Loucy (cell line): ENCODE data around the gene ZBTB48.

ENCODE experiments used
- H2AFZ ChIP-seq: fragments of 200-600 bp; sonication (generic); 2 replicates; pipeline ENCODE4 v1.6.0; 2016; ENCODE audit warnings: antibody characterized with exemption, mild to moderate bottlenecking, low read length, moderate library complexity
- H3F3A ChIP-seq: fragments of 200-600 bp; 2 replicates; pipeline ENCODE4 v1.6.0; 2016; ENCODE audit warnings: antibody characterized with exemption, low read depth, mild to moderate bottlenecking
- H3K27me3 ChIP-seq: fragments of 200-600 bp; sonication (generic); 2 replicates; pipeline ENCODE4 v1.6.1; 2014; ENCODE audit warnings: low read length, mild to moderate bottlenecking; ENCODE audit not compliant: insufficient read depth, poor library complexity, severe bottlenecking
- H3K36me3 ChIP-seq: fragments of 200-600 bp; sonication (generic); 2 replicates; pipeline ENCODE4 v1.6.1; 2016; ENCODE audit warnings: low read length; ENCODE audit not compliant: insufficient read depth
- H3K4me1 ChIP-seq: fragments of 200-600 bp; sonication (generic); 2 replicates; pipeline ENCODE4 v1.5.1; 2014; ENCODE audit warnings: low read length, mild to moderate bottlenecking; ENCODE audit not compliant: insufficient read depth, poor library complexity, severe bottlenecking
- H3K4me2 ChIP-seq: fragments of 200-600 bp; sonication (generic); 2 replicates; pipeline ENCODE4 v1.6.0; 2014; ENCODE audit warnings: antibody characterized with exemption, low read length, low read depth, mild to moderate bottlenecking; ENCODE audit not compliant: poor library complexity, severe bottlenecking
- H3K4me3 ChIP-seq: fragments of 200-600 bp; sonication (generic); 2 replicates; pipeline ENCODE4 v1.5.1; 2014; ENCODE audit warnings: low read length, mild to moderate bottlenecking, mixed read lengths; ENCODE audit not compliant: poor library complexity, severe bottlenecking
- H3K79me2 ChIP-seq: fragments of 200-600 bp; sonication (generic); 2 replicates; pipeline ENCODE4 v1.6.1; 2014; ENCODE audit warnings: low read length; ENCODE audit not compliant: insufficient read depth
- H3K9ac ChIP-seq: fragments of 200-600 bp; sonication (generic); 2 replicates; pipeline ENCODE4 v1.6.0; 2014; ENCODE audit warnings: mild to moderate bottlenecking, low read depth, low read length, moderate library complexity; ENCODE audit not compliant: poor library complexity, severe bottlenecking
- H3K9me2 ChIP-seq: fragments of 200-600 bp; sonication (generic); replicated peaks from 2 replicates; pipeline ENCODE4 v1.6.1; 2016; ENCODE audit warnings: low read depth, low read length, mixed read lengths
- H3K9me3 ChIP-seq: fragments of 200-600 bp; sonication (generic); 2 replicates; pipeline ENCODE4 v1.6.1; 2014; ENCODE audit warnings: mild to moderate bottlenecking, antibody characterized with exemption, low read length, low read depth; ENCODE audit not compliant: insufficient read depth
- H4K20me1 ChIP-seq: fragments of 200-600 bp; sonication (generic); 2 replicates; pipeline ENCODE4 v1.6.0; 2014; ENCODE audit warnings: antibody characterized with exemption, low read length, mild to moderate bottlenecking; ENCODE audit not compliant: insufficient read depth, poor library complexity, severe bottlenecking
- CTCF ChIP-seq: fragments of 200-600 bp; sonication (generic); conservative IDR thresholded peaks from 2 replicates; pipeline ENCODE4 v1.5.1; 2014; ENCODE audit warnings: mild to moderate bottlenecking, antibody characterized with exemption, low read length
- EZH2phosphoT487 ChIP-seq: fragments of 200-600 bp; IDR thresholded peaks from 2 replicates; pipeline ENCODE4 v1.6.1; 2018; ENCODE audit warnings: antibody characterized with exemption, mild to moderate bottlenecking, moderate library complexity, borderline replicate concordance

ZBTB48 gene

DNA sequence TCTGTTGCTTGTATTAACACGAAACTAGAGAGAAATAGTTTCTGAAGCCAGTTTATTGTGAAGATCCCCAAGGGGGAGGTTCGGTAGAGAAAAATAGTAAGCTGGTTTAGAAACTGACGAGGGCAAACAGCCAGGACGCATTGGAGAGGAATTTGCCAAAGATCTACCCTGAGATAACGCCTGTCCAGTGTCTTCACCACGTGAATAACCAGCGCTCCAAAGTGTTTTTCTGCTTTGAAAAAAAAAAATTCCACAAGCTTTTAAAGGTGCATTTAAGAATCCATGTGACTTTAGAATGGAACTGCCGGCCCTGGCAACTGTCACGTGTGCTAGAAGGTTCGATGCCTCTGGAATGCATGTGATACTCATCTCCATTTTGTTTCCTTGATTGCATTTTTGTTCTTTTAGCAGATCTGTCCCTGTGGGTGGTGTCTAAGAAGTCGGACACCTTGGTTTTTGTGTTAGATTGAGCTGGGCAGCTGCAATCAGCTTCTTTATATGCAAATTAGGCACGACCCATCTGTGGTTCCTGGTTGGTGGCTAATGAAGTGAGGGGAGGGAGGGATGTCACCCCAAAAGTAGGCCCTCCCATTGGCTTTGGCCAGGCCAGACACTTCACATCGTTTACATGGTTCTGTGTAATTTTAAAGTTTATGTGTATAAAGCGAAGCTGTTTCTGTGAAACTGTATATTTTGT, 43.6 kb downstream of the ZBTB48 start:
- H3K4me3 ChIP-seq: no peak overlapping the region
- no peak overlapping the region for H3K9ac ChIP-seq
- peaks cover 15% of the 10 kb centered on the region for H4K20me1 ChIP-seq
- peaks cover 74% of the 10 kb centered on the region for H3K79me2 ChIP-seq
- no peak overlapping the region for H2AFZ ChIP-seq
- H3K4me2 ChIP-seq: no peak overlapping the region
- peaks cover 3% of the 10 kb centered on the region; the same call in 1 of the 2 replicates for H3F3A ChIP-seq
- H3K9me3 ChIP-seq: no peaks in the 10 kb centered on the region
- H3K4me1 ChIP-seq: peaks cover 22% of the 10 kb centered on the region
- H3K27me3 ChIP-seq: no peaks in the 10 kb centered on the region
- no peaks in the 10 kb centered on the region for H3K9me2 ChIP-seq
- no peak for TF ChIP-seq EZH2phosphoT487
- TF ChIP-seq CTCF: no peak
- peaks cover 46% of the 10 kb centered on the region; the same call in 1 of the 2 replicates for H3K36me3 ChIP-seq

DNA sequence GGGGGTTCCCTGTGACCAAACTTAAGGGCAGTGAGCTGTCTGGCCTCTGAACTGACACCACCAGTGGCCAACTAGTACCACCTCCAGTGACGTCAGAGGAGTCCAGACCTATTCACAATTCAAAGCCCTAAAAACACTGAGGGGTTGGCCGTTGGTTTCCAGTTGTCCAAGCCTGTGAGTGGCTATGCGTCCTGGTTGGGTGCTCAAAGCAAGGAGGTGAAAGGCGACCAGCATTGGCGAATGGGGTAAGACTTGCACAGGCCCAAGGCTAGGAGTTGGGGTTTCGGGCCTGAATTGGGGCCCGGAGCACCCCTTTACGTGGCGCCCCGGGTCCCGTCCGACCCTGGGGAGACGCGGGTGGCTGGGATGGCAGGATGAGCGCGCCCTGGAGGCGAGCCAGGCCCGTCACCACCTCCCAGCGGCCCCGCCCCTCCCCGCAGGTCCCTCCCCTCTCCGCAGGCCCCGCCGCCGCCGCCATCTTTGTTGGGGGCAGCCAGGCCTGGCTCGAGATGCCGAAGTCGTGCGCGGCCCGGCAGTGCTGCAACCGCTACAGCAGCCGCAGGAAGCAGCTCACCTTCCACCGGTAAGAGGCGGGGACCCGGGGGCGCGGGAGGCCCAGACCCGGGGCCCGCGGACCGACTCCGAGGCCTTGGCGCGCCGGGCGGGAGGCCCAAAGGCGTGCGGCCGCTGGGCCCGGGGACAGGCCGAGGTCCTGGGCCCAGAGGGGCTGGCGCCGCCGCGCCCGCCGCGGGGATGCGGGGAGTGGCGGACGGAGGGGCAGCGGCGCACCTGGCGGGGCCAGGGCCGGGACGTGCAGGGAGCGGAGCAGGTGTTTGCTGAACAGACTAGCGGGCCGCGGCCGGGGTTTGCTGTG, 45.2 kb downstream of the ZBTB48 start, which contains the start of gene THAP3:
TSS of gene THAP3 (plus strand) at position 159 of the 874 bp plus-strand sequence. CDS start at position 510, 351 bp downstream.
- H3K9me3 ChIP-seq: no peaks in the 10 kb centered on the region
- TF ChIP-seq EZH2phosphoT487 (no peak), CTCF (peak; percentile 26; the same call in 1 of the 2 replicates)
- peaks cover 63% of the 10 kb centered on the region for H3K79me2 ChIP-seq
- H3K9me2 ChIP-seq: no peaks in the 10 kb centered on the region
- H3F3A ChIP-seq: peaks cover 3% of the 10 kb centered on the region; the same call in 1 of the 2 replicates
- H2AFZ ChIP-seq: peak within 1 kb of the TSS; percentile 37; the same call in 1 of the 2 replicates
- no peaks in the 10 kb centered on the region for H3K27me3 ChIP-seq
- H3K4me3 ChIP-seq: peak within 1 kb of the TSS; percentile 89
- H3K9ac ChIP-seq: peak within 1 kb of the TSS; percentile 88
- H4K20me1 ChIP-seq: peaks cover 15% of the 10 kb centered on the region
- peaks cover 44% of the 10 kb centered on the region; the same call in 1 of the 2 replicates for H3K36me3 ChIP-seq
- H3K4me1 ChIP-seq: peaks cover 22% of the 10 kb centered on the region
- H3K4me2 ChIP-seq: peak within 1 kb of the TSS; percentile 96

GRCh38 chr1:6625584-6626149, 45.9 kb downstream of the ZBTB48 start:
- Histone ChIP-seq H3K4me1 (peaks cover 22% of the 10 kb centered on the region), H3K4me2 (peak overlapping the region; percentile 96), H3K9me2 (no peaks in the 10 kb centered on the region), H3K9ac (peak overlapping the region; percentile 88), H3F3A (peaks cover 3% of the 10 kb centered on the region; the same call in 1 of the 2 replicates), H3K9me3 (no peaks in the 10 kb centered on the region), H3K79me2 (peaks cover 59% of the 10 kb centered on the region), H4K20me1 (peaks cover 15% of the 10 kb centered on the region), H3K4me3 (peak overlapping the region; percentile 89), H2AFZ (peak overlapping the region; percentile 37; the same call in 1 of the 2 replicates), H3K27me3 (no peaks in the 10 kb centered on the region), H3K36me3 (peaks cover 39% of the 10 kb centered on the region; the same call in 1 of the 2 replicates)
- TF ChIP-seq EZH2phosphoT487: no peak
- TF ChIP-seq CTCF: no peak
